Neural cell (in vitro differentiated cells): ENCODE results near the gene P3H2.

Experiments
- EZH2 ChIP-seq: fragments of 200-600, 300-800 bp; shearing (Covaris generic), sonication (generic); IDR thresholded peaks from 2 replicates; pipeline ENCODE4 v1.6.1; 2014; ENCODE audit warnings: antibody characterized with exemption, low read length, borderline replicate concordance, mild to moderate bottlenecking; ENCODE audit not compliant: insufficient read depth, poor library complexity, severe bottlenecking
- RAD21 ChIP-seq: fragments of 450-650 bp; conservative IDR thresholded peaks from 2 replicates; pipeline ENCODE4 v1.6.1; 2014; ENCODE audit warnings: antibody characterized with exemption, mild to moderate bottlenecking, moderate library complexity

GRCh38 chr3:190097025-190097424 is 23.7 kb downstream of the P3H2 start:
- TF ChIP-seq RAD21: no peak
- no peak for TF ChIP-seq EZH2
